Measurements from ENCODE around the gene ZNF574. TPM values are rescaled to one million over a fixed set of nuclear protein-coding genes. Genes with fewer than 3 reads are reported as not detected.

The ZNF574 gene
- total RNA-seq, 1 donor from 2014 or later = 15.2 TPM

GRCh38 chr19:42078058-42078457 lies 2.1 kb downstream of the ZNF574 start:
- DNase-seq (ENCODE audit: extremely low spot score, unreplicated experiment) = no peak
- H3K9me3 Mint-ChIP-seq (ENCODE audit: unreplicated experiment) = no peaks in the 10 kb centered on the region
- no peak for TF ChIP-seq CTCF (IDR thresholded peaks at IDR 0.05)
- H3K36me3 Mint-ChIP-seq (ENCODE audit: unreplicated experiment) = peaks cover 16% of the 10 kb centered on the region
- peak overlapping the region; percentile 84 for H3K4me3 Mint-ChIP-seq (ENCODE audit: unreplicated experiment)
- peaks cover 34% of the 10 kb centered on the region for H3K4me1 Mint-ChIP-seq (ENCODE audit: unreplicated experiment)
- peak overlapping the region; percentile 84 for H3K27ac Mint-ChIP-seq (ENCODE audit: unreplicated experiment)
- no peaks in the 10 kb centered on the region for H3K27me3 Mint-ChIP-seq (ENCODE audit: unreplicated experiment)

- Mint-ChIP-seq H3K9me3 (ENCODE audit: unreplicated experiment) (no peaks in the 10 kb centered on the region), H3K36me3 (ENCODE audit: unreplicated experiment) (peaks cover 16% of the 10 kb centered on the region), H3K27me3 (ENCODE audit: unreplicated experiment) (no peaks in the 10 kb centered on the region), H3K4me3 (ENCODE audit: unreplicated experiment) (peak overlapping the region; percentile 21), H3K4me1 (ENCODE audit: unreplicated experiment) (peaks cover 34% of the 10 kb centered on the region), H3K27ac (ENCODE audit: unreplicated experiment) (peak overlapping the region; percentile 19)
- DNase-seq (ENCODE audit: extremely low spot score, unreplicated experiment) = no peak
- TF ChIP-seq CTCF (IDR thresholded peaks at IDR 0.05) = no peak
Measured at GRCh38 chr19:42078538-42079275, 2.7 kb downstream of the ZNF574 start.

- DNase-seq (ENCODE audit: extremely low spot score, unreplicated experiment) = no peak
- Mint-ChIP-seq H3K4me3 (ENCODE audit: unreplicated experiment) (no peak overlapping the region), H3K27me3 (ENCODE audit: unreplicated experiment) (no peaks in the 10 kb centered on the region), H3K36me3 (ENCODE audit: unreplicated experiment) (peaks cover 19% of the 10 kb centered on the region), H3K9me3 (ENCODE audit: unreplicated experiment) (no peaks in the 10 kb centered on the region), H3K4me1 (ENCODE audit: unreplicated experiment) (peaks cover 34% of the 10 kb centered on the region), H3K27ac (ENCODE audit: unreplicated experiment) (no peak overlapping the region)
- no peak for TF ChIP-seq CTCF (IDR thresholded peaks at IDR 0.05)
Measured at GRCh38 chr19:42079276-42079669, 3.3 kb downstream of the ZNF574 start.

GRCh38 chr19:42079886-42080763 lies 4.2 kb downstream of the ZNF574 start:
- Mint-ChIP-seq H3K36me3 (ENCODE audit: unreplicated experiment) (peaks cover 20% of the 10 kb centered on the region), H3K4me3 (ENCODE audit: unreplicated experiment) (no peak overlapping the region), H3K27ac (ENCODE audit: unreplicated experiment) (no peak overlapping the region), H3K27me3 (ENCODE audit: unreplicated experiment) (no peaks in the 10 kb centered on the region), H3K4me1 (ENCODE audit: unreplicated experiment) (peaks cover 28% of the 10 kb centered on the region), H3K9me3 (ENCODE audit: unreplicated experiment) (no peaks in the 10 kb centered on the region)
- TF ChIP-seq CTCF (IDR thresholded peaks at IDR 0.05) = no peak
- DNase-seq (ENCODE audit: extremely low spot score, unreplicated experiment) = no peak
